Left lung (tissue), 10 donors: Measurements from ENCODE around the gene GPR142. TPM values are rescaled to one million over a fixed set of nuclear protein-coding genes. Genes with fewer than 3 reads are reported as not detected.
A peak's percentile ranks its signal among the peaks of the same experiment; 100 is the strongest.

Source experiments
- ATAC-seq: fragments of 200-7000 bp; cut with Tn5 transposase; one replicate; pipeline ENCODE4 v1.9.1; 2020; ENCODE audit warnings: moderate library complexity
- DNase-seq, 4 donors: peaks; one replicate each; pipeline ENCODE4 v3.0.0-alpha.2; 2013 to 2020
- H3K27ac ChIP-seq, 2 donors: fragments of 200-600 bp; sonication (generic) in 1 of 2; one replicate each; pipeline versions ENCODE4 v1.5.0 to v1.8.0; 2020 to 2021
- H3K27me3 ChIP-seq, 2 donors: fragments of 200-600 bp; sonication (generic) in 1 of 2; one replicate each; pipeline versions ENCODE4 v1.5.0 to v1.8.0; 2020 to 2021
- H3K36me3 ChIP-seq, 2 donors: fragments of 200-600 bp; sonication (generic) in 1 of 2; one replicate each; pipeline versions ENCODE4 v1.5.0 to v1.8.0; 2020 to 2021
- H3K4me1 ChIP-seq, 2 donors: fragments of 200-600 bp; one replicate each; pipeline ENCODE4 v1.8.0; 2021
- H3K4me3 ChIP-seq, 2 donors: fragments of 200-600 bp; sonication (generic) in 1 of 2; one replicate each; pipeline versions ENCODE4 v1.5.0 to v1.8.0; 2020 to 2021; ENCODE audit warnings: mild to moderate bottlenecking in 1 of 2
- H3K9me3 ChIP-seq, 2 donors: fragments of 200-600 bp; sonication (generic) in 1 of 2; one replicate each; pipeline versions ENCODE4 v1.5.0 to v1.8.0; 2020 to 2021
- CTCF ChIP-seq, 2 donors: fragments of 200-600 bp; sonication (generic) in 1 of 2; IDR thresholded peaks; one replicate each; pipeline versions ENCODE4 v1.5.0 to v1.8.0; 2021; ENCODE audit warnings: antibody characterized with exemption in 2 of 2
- intact Hi-C, 2 donors: fragments of 100-400 bp; cut with DNase I; formaldehyde crosslinking; loops; one replicate each; pipeline versions ENCODE4 v1.11.2 to v1.14.2; 2022
- polyA plus RNA-seq, 6 donors: library from polyadenylated mRNA; unstranded; fragments of 120-200 nt; gene quantifications; one replicate each; pipeline ENCODE4 v1.2.1, GENCODE V29; 2013; ENCODE audit not compliant: insufficient read length in 6 of 6
- total RNA-seq, 2 donors: library from RNA; stranded (reverse); fragmentation: NEBNext Ultra II Directional; extraction: Animal tissue kit (Norgen Biotek cat#: 25700); gene quantifications; one replicate each; pipeline ENCODE4 v1.2.1, GENCODE V29; 2021
- donor health status: DM: no; HTN: yes; CAD: no.
- donor health status: DM: no; HTN: no; CAD: no.

The GPR142 gene
- total and polyA plus RNA-seq, 8 donors, result 0.08 TPM; not detected in 6

- no peaks in the 10 kb centered on the region for H3K27me3 ChIP-seq
- H3K4me3 ChIP-seq, result no peak overlapping the region
- H3K4me1 ChIP-seq, result no peaks in the 10 kb centered on the region
- H3K9me3 ChIP-seq, result no peaks in the 10 kb centered on the region
- ATAC-seq (peak; percentile 26), DNase-seq (no peak)
- H3K36me3 ChIP-seq, result no peaks in the 10 kb centered on the region
- intact Hi-C loops, result no loop called here
- no peak overlapping the region for H3K27ac ChIP-seq
- no peak for TF ChIP-seq CTCF (IDR thresholded peaks at IDR 0.05)
Measured at GRCh38 chr17:74393346-74393942, 26.1 kb downstream of the GPR142 start.

GRCh38 chr17:74394275-74394950, 27.1 kb downstream of the GPR142 start:
- no peaks in the 10 kb centered on the region for H3K36me3 ChIP-seq
- DNase-seq (no peak), ATAC-seq (no peak)
- no peaks in the 10 kb centered on the region for H3K9me3 ChIP-seq
- H3K27ac ChIP-seq, result no peak overlapping the region
- no peak for TF ChIP-seq CTCF (IDR thresholded peaks at IDR 0.05)
- no peaks in the 10 kb centered on the region for H3K27me3 ChIP-seq
- intact Hi-C loops, result no loop called here
- no peaks in the 10 kb centered on the region for H3K4me1 ChIP-seq
- no peak overlapping the region for H3K4me3 ChIP-seq

- no peak overlapping the region for H3K4me3 ChIP-seq
- DNase-seq (no peak), ATAC-seq (no peak)
- H3K4me1 ChIP-seq, result no peaks in the 10 kb centered on the region
- intact Hi-C loops, result no loop called here
- no peaks in the 10 kb centered on the region for H3K36me3 ChIP-seq
- H3K27ac ChIP-seq, result no peak overlapping the region
- no peaks in the 10 kb centered on the region for H3K27me3 ChIP-seq
- no peaks in the 10 kb centered on the region for H3K9me3 ChIP-seq
- TF ChIP-seq CTCF (IDR thresholded peaks at IDR 0.05), result no peak
Measured at GRCh38 chr17:74394977-74395376, 27.7 kb downstream of the GPR142 start.

- TF ChIP-seq CTCF (IDR thresholded peaks at IDR 0.05), result no peak
- no peaks in the 10 kb centered on the region for H3K4me1 ChIP-seq
- DNase-seq (no peak), ATAC-seq (no peak)
- intact Hi-C loops, result no loop called here
- H3K27me3 ChIP-seq, result no peaks in the 10 kb centered on the region
- H3K36me3 ChIP-seq, result no peaks in the 10 kb centered on the region
- H3K27ac ChIP-seq, result no peak overlapping the region
- no peaks in the 10 kb centered on the region for H3K9me3 ChIP-seq
- no peak overlapping the region for H3K4me3 ChIP-seq
Measured at GRCh38 chr17:74396567-74396966, 29.3 kb downstream of the GPR142 start.

- ATAC-seq (no peak), DNase-seq (no peak)
- TF ChIP-seq CTCF (IDR thresholded peaks at IDR 0.05), result no peak
- intact Hi-C loops, result no loop called here
- H3K4me3 ChIP-seq, result no peak overlapping the region
- no peaks in the 10 kb centered on the region for H3K9me3 ChIP-seq
- no peaks in the 10 kb centered on the region for H3K36me3 ChIP-seq
- no peak overlapping the region for H3K27ac ChIP-seq
- H3K4me1 ChIP-seq, result no peaks in the 10 kb centered on the region
- peaks cover 0 to 9% of the 10 kb centered on the region in 2 donors for H3K27me3 ChIP-seq
Measured at GRCh38 chr17:74402048-74402447, 34.7 kb downstream of the GPR142 start.
